Ureter (tissue), 1 donor: ENCODE results near the gene ZNF526. TPM values are rescaled to one million over a fixed set of nuclear protein-coding genes. Genes with fewer than 3 reads are reported as not detected.

Experiments used
- DNase-seq: peaks from one replicate; pipeline ENCODE4 v3.0.0-alpha.2; 2020; ENCODE audit warnings: low spot score
- total RNA-seq: library from RNA; stranded (reverse); gene quantifications from one replicate; pipeline ENCODE4 v1.2.4, GENCODE V29; 2023
- donor health status: DM: yes; HTN: yes; CAD: no.

The ZNF526 gene
- 13.2 TPM for total RNA-seq

- DNase-seq = peak; percentile 97
Observed at GRCh38 chr19:42219812-42220750, at the start of gene ZNF526. ZNF526 (plus strand) TSS chr19:42220312; CDS start chr19:42224404, 4,092 bp downstream.

- no peak for DNase-seq
Observed at GRCh38 chr19:42170715-42171114, 49.4 kb upstream of the ZNF526 start.

- no peak for DNase-seq
Observed at GRCh38 chr19:42172261-42172660, 47.9 kb upstream of the ZNF526 start.

- DNase-seq = no peak
Observed at GRCh38 chr19:42173695-42174094, 46.4 kb upstream of the ZNF526 start.

- no peak for DNase-seq
Observed at GRCh38 chr19:42174188-42174587, 45.9 kb upstream of the ZNF526 start.

GRCh38 chr19:42174958-42175734 is 45.0 kb upstream of the ZNF526 start:
- DNase-seq = no peak

GRCh38 chr19:42175952-42176648 is 44.0 kb upstream of the ZNF526 start:
- DNase-seq = no peak

- no peak for DNase-seq
Observed at GRCh38 chr19:42176649-42176989, 43.5 kb upstream of the ZNF526 start.

GRCh38 chr19:42176990-42177685 is 43.0 kb upstream of the ZNF526 start:
- DNase-seq = peak; percentile 72

- no peak for DNase-seq
Observed at GRCh38 chr19:42177686-42178019, 42.5 kb upstream of the ZNF526 start.

GRCh38 chr19:42178791-42179674 is 41.1 kb upstream of the ZNF526 start:
- DNase-seq = no peak

- peak; percentile 71 for DNase-seq
Observed at GRCh38 chr19:42184401-42184861, 35.7 kb upstream of the ZNF526 start.

GRCh38 chr19:42185277-42185676 is 34.8 kb upstream of the ZNF526 start:
- DNase-seq = no peak

- no peak for DNase-seq
Observed at GRCh38 chr19:42188665-42189064, 31.4 kb upstream of the ZNF526 start.

GRCh38 chr19:42189133-42189532 is 31.0 kb upstream of the ZNF526 start:
- DNase-seq = no peak

- no peak for DNase-seq
Observed at GRCh38 chr19:42191330-42191729, 28.8 kb upstream of the ZNF526 start.

- peak; percentile 81 for DNase-seq
Observed at GRCh38 chr19:42191855-42192254, 28.3 kb upstream of the ZNF526 start.

GRCh38 chr19:42193294-42193693 is 26.8 kb upstream of the ZNF526 start:
- DNase-seq = no peak

- DNase-seq = no peak
Observed at GRCh38 chr19:42193706-42194105, 26.4 kb upstream of the ZNF526 start.
